PC-9 (cell line): ENCODE data around the gene FLAD1. TPM values are rescaled to one million over a fixed set of nuclear protein-coding genes. Genes with fewer than 3 reads are reported as not detected.

Experiments used
- BruUV-seq: library from RNA; stranded (reverse); fragments of 400-500 nt; replicated peaks from 2 replicates; lab custom pipeline; 2021; lab: Mats Ljungman, UMichigan
- CTCF ChIA-PET: fragments of 300-600 bp; sonication (Branson Sonifier 250); formaldehyde crosslinking; loops from one replicate; lab custom pipeline; 2022; ENCODE audit warnings: antibody characterized with exemption; lab: Charles Lee
- POLR2A ChIA-PET: fragments of 300-600 bp; sonication (Branson Sonifier 250); formaldehyde crosslinking; loops from one replicate; lab custom pipeline; 2022; ENCODE audit warnings: antibody characterized with exemption; ENCODE audit not compliant: unreplicated experiment; lab: Charles Lee
- DNase-seq, 2 experiments: peaks; one replicate each; pipeline versions ENCODE4 v3.0.0 to v3.0.0-alpha.2; 2015 to 2022; ENCODE audit warnings: mixed read lengths in 1 of 2
- H2AFZ ChIP-seq: fragments of 200-600 bp; sonication (generic); 2 replicates; pipeline ENCODE4 v1.8.1; 2017; ENCODE audit warnings: antibody characterized with exemption
- H3F3A ChIP-seq: fragments of 200-600 bp; sonication (generic); 2 replicates; pipeline ENCODE4 v1.8.1; 2017; ENCODE audit warnings: antibody characterized with exemption, mild to moderate bottlenecking, low read depth; ENCODE audit not compliant: insufficient read depth
- H3K27ac ChIP-seq: fragments of 200-600 bp; sonication (generic); 2 replicates; pipeline ENCODE4 v1.6.1; 2016; ENCODE audit warnings: mixed run types
- H3K27me3 ChIP-seq: fragments of 200-600 bp; sonication (generic); 2 replicates; pipeline ENCODE4 v1.6.1; 2016; ENCODE audit warnings: low read depth, mixed run types; ENCODE audit not compliant: insufficient read depth
- H3K36me3 ChIP-seq: fragments of 200-600 bp; sonication (generic); 2 replicates; pipeline ENCODE4 v1.6.1; 2016; ENCODE audit warnings: low read depth, mixed run types
- H3K4me1 ChIP-seq: fragments of 200-600 bp; sonication (generic); replicated peaks from 2 replicates; pipeline ENCODE4 v1.6.1; 2016; ENCODE audit warnings: mixed run types; ENCODE audit not compliant: insufficient read depth
- H3K4me2 ChIP-seq: fragments of 200-600 bp; sonication (generic); 2 replicates; pipeline ENCODE4 v1.6.1; 2017; ENCODE audit warnings: mixed run types
- H3K4me3 ChIP-seq: fragments of 200-600 bp; sonication (generic); 2 replicates; pipeline ENCODE4 v1.6.1; 2016; ENCODE audit warnings: mixed run types
- H3K79me2 ChIP-seq: fragments of 200-600 bp; sonication (generic); 2 replicates; pipeline ENCODE4 v1.6.1; 2017; ENCODE audit warnings: low read depth, mixed run types
- H3K9me2 ChIP-seq: fragments of 200-600 bp; sonication (generic); 2 replicates; pipeline ENCODE4 v1.8.1; 2017; ENCODE audit warnings: mild to moderate bottlenecking; ENCODE audit not compliant: insufficient read depth
- H3K9me3 ChIP-seq: fragments of 200-600 bp; sonication (generic); 2 replicates; pipeline ENCODE4 v1.8.1; 2016; ENCODE audit warnings: low read depth; ENCODE audit not compliant: insufficient read depth
- H4K20me1 ChIP-seq: fragments of 200-600 bp; sonication (generic); 2 replicates; pipeline ENCODE4 v1.8.1; 2017; ENCODE audit not compliant: insufficient read depth
- EZH2 ChIP-seq: fragments of 200-600 bp; sonication (generic); IDR thresholded peaks from 2 replicates; pipeline ENCODE4 v1.8.0; 2017; ENCODE audit warnings: antibody characterized with exemption, low read depth
- intact Hi-C: fragments of 100-400 bp; cut with micrococcal nuclease; formaldehyde crosslinking; loops from one replicate; pipeline ENCODE4 v1.10.0; 2022; ENCODE audit not compliant: unreplicated experiment
- total RNA-seq: library from RNA; stranded (reverse); gene quantifications from 2 replicates; pipeline ENCODE4 v1.2.3, GENCODE V29; 2021
- TF ChIP-seq, protein P1 (sequence below): fragments of 200-600 bp; sonication (generic); conservative IDR thresholded peaks from 2 replicates; pipeline ENCODE4 v1.6.1; 2017; ENCODE audit warnings: mixed run types, antibody characterized with exemption, mild to moderate bottlenecking, moderate library complexity

FLAD1 gene
- total RNA-seq, 1 experiment from 2014 or later, result 54.2 TPM

DNA sequence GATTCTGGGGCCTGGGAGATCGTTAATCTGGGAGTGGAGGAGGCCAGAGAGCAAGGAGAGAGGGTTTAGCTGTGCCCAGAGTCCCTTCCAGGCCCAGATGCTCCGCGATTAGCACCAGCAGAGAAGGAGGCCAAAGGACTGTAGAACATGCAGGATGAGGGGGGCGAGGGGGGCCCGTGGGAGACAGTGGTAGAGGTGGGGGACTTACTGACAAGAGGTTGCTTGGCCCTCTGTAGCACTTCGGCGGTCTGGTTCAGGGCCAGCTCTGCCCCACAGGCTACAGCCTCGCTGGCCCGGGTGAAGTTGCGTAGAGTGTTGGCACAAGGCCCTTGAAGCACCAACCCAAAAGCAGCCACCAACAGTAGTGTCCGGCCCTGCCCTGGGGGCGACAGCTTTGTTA is 49.7 kb downstream of the FLAD1 start:
- H3F3A ChIP-seq, result peaks cover 13% of the 10 kb centered on the region
- H2AFZ ChIP-seq, result no peak overlapping the region
- DNase-seq, result no peak
- no peaks in the 10 kb centered on the region for H3K27me3 ChIP-seq
- H3K4me3 ChIP-seq, result no peak overlapping the region
- TF ChIP-seq, protein P1, sequence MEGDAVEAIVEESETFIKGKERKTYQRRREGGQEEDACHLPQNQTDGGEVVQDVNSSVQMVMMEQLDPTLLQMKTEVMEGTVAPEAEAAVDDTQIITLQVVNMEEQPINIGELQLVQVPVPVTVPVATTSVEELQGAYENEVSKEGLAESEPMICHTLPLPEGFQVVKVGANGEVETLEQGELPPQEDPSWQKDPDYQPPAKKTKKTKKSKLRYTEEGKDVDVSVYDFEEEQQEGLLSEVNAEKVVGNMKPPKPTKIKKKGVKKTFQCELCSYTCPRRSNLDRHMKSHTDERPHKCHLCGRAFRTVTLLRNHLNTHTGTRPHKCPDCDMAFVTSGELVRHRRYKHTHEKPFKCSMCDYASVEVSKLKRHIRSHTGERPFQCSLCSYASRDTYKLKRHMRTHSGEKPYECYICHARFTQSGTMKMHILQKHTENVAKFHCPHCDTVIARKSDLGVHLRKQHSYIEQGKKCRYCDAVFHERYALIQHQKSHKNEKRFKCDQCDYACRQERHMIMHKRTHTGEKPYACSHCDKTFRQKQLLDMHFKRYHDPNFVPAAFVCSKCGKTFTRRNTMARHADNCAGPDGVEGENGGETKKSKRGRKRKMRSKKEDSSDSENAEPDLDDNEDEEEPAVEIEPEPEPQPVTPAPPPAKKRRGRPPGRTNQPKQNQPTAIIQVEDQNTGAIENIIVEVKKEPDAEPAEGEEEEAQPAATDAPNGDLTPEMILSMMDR, result no peak
- no peak for TF ChIP-seq EZH2
- BruUV-seq, result no TSS peak
- no peak overlapping the region for H3K4me2 ChIP-seq
- H3K9me2 ChIP-seq, result no peaks in the 10 kb centered on the region
- intact Hi-C loops, result no loop called here
- POLR2A ChIA-PET, result no interaction called here
- H3K9me3 ChIP-seq, result no peaks in the 10 kb centered on the region
- peaks cover 10% of the 10 kb centered on the region for H3K4me1 ChIP-seq
- no peaks in the 10 kb centered on the region for H3K79me2 ChIP-seq
- no peaks in the 10 kb centered on the region for H4K20me1 ChIP-seq
- H3K36me3 ChIP-seq, result no peaks in the 10 kb centered on the region
- CTCF ChIA-PET, result no interaction called here
- no peak overlapping the region for H3K27ac ChIP-seq

DNA sequence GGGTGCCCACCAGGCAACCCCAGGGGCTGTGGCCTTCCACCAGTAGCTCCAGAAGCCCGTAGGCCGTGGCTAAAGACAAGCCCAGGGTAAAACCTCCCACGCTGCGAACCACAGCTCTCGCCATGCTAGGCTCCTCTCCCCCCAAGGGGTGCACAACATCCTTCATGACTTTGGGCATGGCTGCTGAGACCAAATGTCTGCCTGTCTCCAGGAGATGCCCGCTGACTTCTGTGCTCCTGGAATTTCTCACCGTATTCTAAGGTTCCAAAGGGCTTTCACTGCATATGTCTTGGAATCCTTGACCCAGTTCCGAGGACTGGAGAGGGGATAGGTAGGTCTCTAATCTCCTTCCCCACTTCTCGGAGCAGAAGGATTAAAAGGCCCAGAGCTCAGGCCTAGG is 50.4 kb downstream of the FLAD1 start, which contains the start of the genes DCST1 and DCST2:
DCST1 (plus strand) TSS at position 301 of the 400 bp plus-strand sequence. CDS start 213 bp downstream, outside the sequence.
DCST2 (minus strand) TSS at position 258 of the 400 bp plus-strand sequence; CDS start at position 178, 80 bp downstream.
- BruUV-seq, result no TSS peak
- POLR2A ChIA-PET, result no interaction called here

DNA sequence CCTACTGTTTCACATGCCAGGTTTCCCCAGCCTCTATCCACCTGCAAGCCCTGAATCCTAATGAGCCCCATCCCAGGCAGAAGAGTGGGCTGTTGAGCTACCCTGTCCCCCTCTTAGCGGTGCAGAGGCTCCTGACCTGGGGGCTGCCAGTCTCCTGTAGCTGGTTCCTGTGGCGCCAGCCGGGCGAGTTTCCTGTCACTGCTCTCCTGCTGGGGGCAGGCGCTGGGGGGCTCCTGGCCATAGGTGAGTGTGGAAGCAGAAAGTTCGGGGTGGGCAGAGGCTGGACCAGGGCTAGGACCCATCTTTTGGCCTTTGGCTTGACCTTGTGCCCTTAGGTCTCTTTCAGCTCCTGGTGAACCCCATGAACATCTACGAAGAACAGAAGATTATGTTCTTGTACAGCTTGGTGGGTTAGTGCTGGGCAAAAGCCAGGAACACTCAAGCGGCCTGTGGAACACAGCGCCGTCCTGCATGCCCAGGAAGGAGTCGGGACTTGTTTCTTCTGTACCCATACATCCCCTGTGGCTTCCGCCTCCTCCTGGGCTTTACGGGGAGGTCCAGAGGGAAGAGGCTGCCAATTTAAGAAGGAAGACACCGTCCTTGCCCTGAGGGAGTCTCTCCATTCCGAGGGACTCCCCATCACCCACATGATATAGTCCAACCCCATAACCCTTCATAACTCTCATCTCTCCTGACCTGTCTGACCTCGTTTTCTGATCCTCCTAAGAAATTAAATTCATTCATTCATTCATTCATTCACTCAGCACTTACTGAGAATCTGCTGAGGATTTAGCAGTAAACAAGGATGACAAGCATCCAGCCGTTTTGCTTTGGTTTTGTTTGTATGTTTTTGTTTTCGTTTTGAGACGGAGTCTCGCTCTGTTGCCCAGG is 51.4 kb downstream of the FLAD1 start:
- no peaks in the 10 kb centered on the region for H3K9me3 ChIP-seq
- no TSS peak for BruUV-seq
- ChIA-PET CTCF (no interaction called here), POLR2A (no interaction called here)
- peaks cover 27% of the 10 kb centered on the region for H3K4me1 ChIP-seq
- intact Hi-C loops, result no loop called here
- no peak overlapping the region for H3K4me3 ChIP-seq
- no peak overlapping the region for H3K27ac ChIP-seq
- no peaks in the 10 kb centered on the region for H3K27me3 ChIP-seq
- no peak for DNase-seq
- H3K9me2 ChIP-seq, result no peaks in the 10 kb centered on the region
- H3F3A ChIP-seq, result peaks cover 23% of the 10 kb centered on the region
- TF ChIP-seq, protein P1, result no peak
- no peak for TF ChIP-seq EZH2
- no peaks in the 10 kb centered on the region for H3K36me3 ChIP-seq
- H2AFZ ChIP-seq, result no peak overlapping the region
- no peaks in the 10 kb centered on the region for H3K79me2 ChIP-seq
- H3K4me2 ChIP-seq, result no peak overlapping the region
- no peaks in the 10 kb centered on the region for H4K20me1 ChIP-seq

More for the DNA sequence above, 50.4 kb downstream of the FLAD1 start, which contains the start of the genes DCST1 and DCST2:
- Histone ChIP-seq H3K27ac (no peak within 1 kb of the TSS), H3K9me3 (no peaks in the 10 kb centered on the region), H3K4me2 (no peak within 1 kb of the TSS), H3K4me3 (no peak within 1 kb of the TSS), H3K79me2 (no peaks in the 10 kb centered on the region), H3K4me1 (peaks cover 16% of the 10 kb centered on the region), H4K20me1 (no peaks in the 10 kb centered on the region), H3K36me3 (no peaks in the 10 kb centered on the region), H3K9me2 (no peaks in the 10 kb centered on the region), H3F3A (peaks cover 17% of the 10 kb centered on the region), H2AFZ (no peak within 1 kb of the TSS), H3K27me3 (no peaks in the 10 kb centered on the region)
- intact Hi-C loops, result no loop called here
- CTCF ChIA-PET, result no interaction called here
- no peak for DNase-seq
- TF ChIP-seq, protein P1, result no peak
- no peak for TF ChIP-seq EZH2
